ENCODE data around the gene CARD11. TPM values are rescaled to one million over a fixed set of nuclear protein-coding genes. Genes with fewer than 3 reads are reported as not detected.

The CARD11 gene
- total RNA-seq, 1 donor from 2014 or later = 11.0 TPM

- Mint-ChIP-seq H3K4me3 (ENCODE audit: low read depth) (no peak overlapping the region), H3K27ac (no peak overlapping the region), H3K36me3 (ENCODE audit: insufficient read depth) (peaks cover 3% of the 10 kb centered on the region), H3K9me3 (ENCODE audit: low read depth) (peaks cover 15% of the 10 kb centered on the region), H3K27me3 (no peaks in the 10 kb centered on the region), H3K4me1 (ENCODE audit: low read depth) (no peaks in the 10 kb centered on the region)
- DNase-seq (ENCODE audit: low spot score, unreplicated experiment) = no peak
- no peak for TF ChIP-seq CTCF (IDR thresholded peaks at IDR 0.05; ENCODE audit: unreplicated experiment)
Measured at GRCh38 chr7:2964208-2964607, 79.5 kb downstream of the CARD11 start.

- no peaks in the 10 kb centered on the region for H3K4me1 Mint-ChIP-seq (ENCODE audit: low read depth)
- H3K27me3 Mint-ChIP-seq = no peaks in the 10 kb centered on the region
- no peak overlapping the region for H3K4me3 Mint-ChIP-seq (ENCODE audit: low read depth)
- no peak for DNase-seq (ENCODE audit: low spot score, unreplicated experiment)
- H3K36me3 Mint-ChIP-seq (ENCODE audit: insufficient read depth) = peaks cover 3% of the 10 kb centered on the region
- no peak overlapping the region for H3K27ac Mint-ChIP-seq
- no peak for TF ChIP-seq CTCF (IDR thresholded peaks at IDR 0.05; ENCODE audit: unreplicated experiment)
- H3K9me3 Mint-ChIP-seq (ENCODE audit: low read depth) = peaks cover 15% of the 10 kb centered on the region
Measured at GRCh38 chr7:2962865-2963264, 80.8 kb downstream of the CARD11 start.

- Mint-ChIP-seq H3K36me3 (ENCODE audit: insufficient read depth) (no peaks in the 10 kb centered on the region), H3K27me3 (no peaks in the 10 kb centered on the region), H3K9me3 (ENCODE audit: low read depth) (no peaks in the 10 kb centered on the region), H3K27ac (no peak overlapping the region), H3K4me3 (ENCODE audit: low read depth) (no peak overlapping the region), H3K4me1 (ENCODE audit: low read depth) (no peaks in the 10 kb centered on the region)
- DNase-seq (ENCODE audit: low spot score, unreplicated experiment) = no peak
- TF ChIP-seq CTCF (IDR thresholded peaks at IDR 0.05; ENCODE audit: unreplicated experiment) = no peak
Measured at GRCh38 chr7:2959828-2960599, 83.7 kb downstream of the CARD11 start.

GRCh38 chr7:2959103-2959680 lies 84.5 kb downstream of the CARD11 start:
- H3K27me3 Mint-ChIP-seq = no peaks in the 10 kb centered on the region
- no peaks in the 10 kb centered on the region for H3K36me3 Mint-ChIP-seq (ENCODE audit: insufficient read depth)

More at GRCh38 chr7:2959103-2959680, 84.5 kb downstream of the CARD11 start:
- TF ChIP-seq CTCF (IDR thresholded peaks at IDR 0.05; ENCODE audit: unreplicated experiment) = no peak
- H3K4me1 Mint-ChIP-seq (ENCODE audit: low read depth) = no peaks in the 10 kb centered on the region
- H3K4me3 Mint-ChIP-seq (ENCODE audit: low read depth) = no peak overlapping the region
- no peak overlapping the region for H3K27ac Mint-ChIP-seq
- DNase-seq (ENCODE audit: low spot score, unreplicated experiment) = no peak
- H3K9me3 Mint-ChIP-seq (ENCODE audit: low read depth) = no peaks in the 10 kb centered on the region

Data from progenitor cell of endocrine pancreas (in vitro differentiated cells).